ENCODE measurements around the gene BPIFB2.

BPIFB2 gene

GRCh38 chr20:33071198-33071597 is 63.7 kb downstream of the BPIFB2 start:
- FAIRE-seq, result no peak

DNA sequence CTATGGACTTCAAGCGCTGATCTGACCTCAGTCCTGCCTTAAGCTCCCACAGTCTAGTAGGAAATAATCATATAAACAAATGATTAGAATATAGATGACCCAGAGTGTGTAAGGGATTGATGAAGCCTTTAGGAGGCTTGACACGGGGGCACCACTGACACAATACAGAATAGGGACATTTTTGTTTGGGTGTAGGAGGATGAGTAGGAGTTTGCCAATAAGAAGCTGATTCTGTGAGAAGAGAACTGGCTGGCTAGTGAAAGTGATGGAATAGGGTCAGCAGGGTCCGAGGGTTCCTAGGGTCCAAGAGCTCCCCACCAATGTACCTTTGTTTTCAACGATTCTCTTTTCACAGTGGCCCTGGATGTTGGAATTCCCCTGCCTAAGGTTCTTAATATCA is 64.9 kb downstream of the BPIFB2 start:
- no peak for FAIRE-seq

- FAIRE-seq, result no peak
Observed at GRCh38 chr20:33072813-33073212, 65.3 kb downstream of the BPIFB2 start.

All from endometrium (tissue), 2 donors.